ENCODE data around the gene PLPPR1. TPM values are rescaled to one million over a fixed set of nuclear protein-coding genes. Genes with fewer than 3 reads are reported as not detected.

Gene PLPPR1
- total RNA-seq, 4 donors from 2014 or later: not detected

DNA sequence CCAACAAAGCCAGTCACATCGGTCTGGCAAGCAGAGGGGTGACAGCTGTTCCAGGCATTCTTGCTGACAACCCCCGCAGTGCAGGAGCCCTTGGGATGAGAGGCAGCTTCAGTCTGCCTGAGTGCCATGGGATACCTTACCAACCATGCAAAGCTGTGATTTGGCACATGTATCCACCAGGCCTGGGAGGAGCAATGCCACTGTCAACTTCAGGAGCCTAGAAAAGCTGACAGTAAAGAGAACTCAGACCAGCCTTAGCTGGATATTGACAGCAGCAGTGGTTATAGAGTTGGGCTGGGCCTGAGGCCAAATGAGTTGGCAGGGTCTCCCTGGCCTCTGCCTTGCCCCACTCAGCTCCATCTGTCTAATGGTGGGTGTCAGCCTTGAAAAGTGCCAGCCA lies 10.1 kb upstream of the PLPPR1 start:
- TF ChIP-seq, protein P1, sequence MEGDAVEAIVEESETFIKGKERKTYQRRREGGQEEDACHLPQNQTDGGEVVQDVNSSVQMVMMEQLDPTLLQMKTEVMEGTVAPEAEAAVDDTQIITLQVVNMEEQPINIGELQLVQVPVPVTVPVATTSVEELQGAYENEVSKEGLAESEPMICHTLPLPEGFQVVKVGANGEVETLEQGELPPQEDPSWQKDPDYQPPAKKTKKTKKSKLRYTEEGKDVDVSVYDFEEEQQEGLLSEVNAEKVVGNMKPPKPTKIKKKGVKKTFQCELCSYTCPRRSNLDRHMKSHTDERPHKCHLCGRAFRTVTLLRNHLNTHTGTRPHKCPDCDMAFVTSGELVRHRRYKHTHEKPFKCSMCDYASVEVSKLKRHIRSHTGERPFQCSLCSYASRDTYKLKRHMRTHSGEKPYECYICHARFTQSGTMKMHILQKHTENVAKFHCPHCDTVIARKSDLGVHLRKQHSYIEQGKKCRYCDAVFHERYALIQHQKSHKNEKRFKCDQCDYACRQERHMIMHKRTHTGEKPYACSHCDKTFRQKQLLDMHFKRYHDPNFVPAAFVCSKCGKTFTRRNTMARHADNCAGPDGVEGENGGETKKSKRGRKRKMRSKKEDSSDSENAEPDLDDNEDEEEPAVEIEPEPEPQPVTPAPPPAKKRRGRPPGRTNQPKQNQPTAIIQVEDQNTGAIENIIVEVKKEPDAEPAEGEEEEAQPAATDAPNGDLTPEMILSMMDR (IDR thresholded peaks at IDR 0.05; ENCODE audit: low read depth): no peak

DNA sequence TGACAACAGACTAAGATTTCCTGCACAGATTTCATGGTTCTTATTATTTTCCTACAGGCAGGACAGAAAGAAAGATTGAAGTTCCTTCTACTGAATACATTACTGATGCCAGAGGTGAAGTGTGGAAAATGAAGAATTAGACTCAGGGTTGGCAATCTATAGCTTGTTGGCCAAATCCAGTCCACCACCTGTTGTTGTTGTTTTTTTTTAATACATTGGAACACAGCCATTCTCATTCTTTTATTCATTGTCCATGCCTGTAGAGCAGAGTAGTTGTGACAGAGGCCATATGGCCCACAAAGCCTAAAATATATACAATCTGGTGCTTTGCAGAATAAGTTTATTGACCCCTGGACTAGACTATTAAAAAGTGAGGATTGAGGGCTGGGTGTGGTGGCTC lies 5.8 kb upstream of the PLPPR1 start:
- TF ChIP-seq, protein P1 (IDR thresholded peaks at IDR 0.05; ENCODE audit: low read depth): no peak

- TF ChIP-seq, protein P1 (IDR thresholded peaks at IDR 0.05; ENCODE audit: low read depth): no peak
Observed at GRCh38 chr9:101025940-101026339, 2.6 kb upstream of the PLPPR1 start.

- TF ChIP-seq, protein P1 (IDR thresholded peaks at IDR 0.05; ENCODE audit: low read depth): no peak
Observed at GRCh38 chr9:101026824-101027223, 1.7 kb upstream of the PLPPR1 start.

GRCh38 chr9:101027236-101027635 lies 1.3 kb upstream of the PLPPR1 start:
- TF ChIP-seq, protein P1 (IDR thresholded peaks at IDR 0.05; ENCODE audit: low read depth): no peak

GRCh38 chr9:101027733-101028345 lies 688 bp upstream of the PLPPR1 start:
- TF ChIP-seq, protein P1 (IDR thresholded peaks at IDR 0.05; ENCODE audit: low read depth): no peak

DNA sequence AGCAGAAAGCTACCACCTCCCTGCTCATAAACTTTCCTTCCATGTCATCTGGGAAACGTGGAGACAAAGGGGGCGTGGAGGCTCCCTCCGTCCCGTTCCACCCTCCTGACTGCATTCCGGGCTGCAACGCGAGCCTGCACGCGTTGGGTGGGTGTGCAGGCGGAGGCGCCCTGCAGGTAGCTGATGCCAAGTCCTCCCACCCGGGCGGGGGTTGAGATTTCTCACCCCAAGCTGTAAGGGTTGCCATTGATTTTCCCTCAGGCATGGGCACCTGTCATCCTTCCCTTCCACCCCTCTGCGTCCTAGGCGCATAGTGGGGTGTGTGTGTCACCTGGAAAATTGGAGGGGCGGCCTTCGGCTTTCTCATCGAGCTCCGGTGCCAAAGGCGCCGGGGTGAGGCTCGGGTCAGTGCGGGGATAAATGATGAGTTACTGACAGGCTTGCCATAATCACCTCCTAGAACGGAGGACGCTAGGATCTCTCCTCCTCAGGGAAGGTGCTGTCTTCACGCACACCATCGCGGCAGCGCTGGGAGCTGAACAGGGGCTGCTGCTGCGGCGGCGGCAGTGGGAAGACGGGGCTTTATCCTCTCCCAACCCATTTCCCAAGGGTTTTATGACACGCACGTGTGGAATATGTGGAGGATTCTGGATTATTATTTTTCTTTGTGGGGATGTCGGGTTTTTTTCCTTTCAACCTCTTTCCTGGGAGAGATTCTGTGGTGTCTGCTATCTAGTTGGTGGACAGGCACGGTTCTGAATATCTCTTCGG lies 973 bp downstream of the PLPPR1 start:
- TF ChIP-seq, protein P1 (IDR thresholded peaks at IDR 0.05; ENCODE audit: low read depth): no peak
